GM12873 (cell line): ENCODE measurements around the gene CUBN.

Experiments
- TF ChIP-seq, protein P1 (sequence below): IDR thresholded peaks from 2 replicates; pipeline ENCODE4 v1.5.1; 2012; ENCODE audit warnings: low read depth, mild to moderate bottlenecking, moderate library complexity, low read length, control low read depth; ENCODE audit not compliant: insufficient read depth; ENCODE audit errors: missing control alignments

CUBN gene

DNA sequence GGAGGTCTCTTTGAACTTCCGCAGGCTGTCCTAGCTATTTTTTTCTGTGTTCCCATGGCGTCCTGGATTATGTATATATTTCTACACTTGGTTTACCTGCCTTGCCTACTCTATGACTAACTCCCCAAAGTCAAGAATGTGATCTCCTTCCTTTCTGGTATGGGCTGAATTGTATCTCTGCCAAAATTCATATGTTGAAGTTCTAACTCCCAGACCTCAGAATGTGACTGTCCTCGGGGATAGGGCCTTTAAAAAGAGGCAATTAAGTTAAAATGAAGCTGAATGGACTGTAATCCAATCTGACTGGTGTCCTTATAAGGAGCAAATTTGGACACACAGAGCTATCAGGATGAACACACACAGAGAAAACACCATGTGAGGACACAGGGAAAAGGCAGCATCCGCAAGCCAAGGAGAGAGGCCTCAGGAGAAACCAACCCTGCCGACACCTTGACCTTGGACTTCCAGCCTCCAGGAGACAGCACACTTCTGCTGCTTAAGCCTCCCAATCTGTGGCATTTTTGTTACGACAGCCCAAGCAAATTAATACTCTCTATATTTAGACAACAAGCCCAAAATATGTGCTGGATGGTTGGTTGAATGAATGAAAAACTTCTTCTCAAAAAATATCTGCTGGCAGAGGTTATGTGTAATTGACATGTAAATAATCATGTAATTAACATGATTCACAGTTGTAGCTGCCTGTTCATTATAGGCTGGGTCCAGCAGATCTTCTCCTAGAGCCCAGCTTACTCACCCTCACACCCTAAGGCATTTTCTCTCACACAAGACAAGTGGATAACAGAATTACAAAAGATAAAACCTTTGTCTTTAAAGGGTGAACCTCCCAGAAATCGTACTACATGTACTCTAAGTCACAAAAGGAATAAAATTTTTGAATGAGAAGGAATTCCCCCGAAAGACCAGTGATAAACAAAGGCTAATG, 123.7 kb downstream of the CUBN start:
- TF ChIP-seq, protein P1, sequence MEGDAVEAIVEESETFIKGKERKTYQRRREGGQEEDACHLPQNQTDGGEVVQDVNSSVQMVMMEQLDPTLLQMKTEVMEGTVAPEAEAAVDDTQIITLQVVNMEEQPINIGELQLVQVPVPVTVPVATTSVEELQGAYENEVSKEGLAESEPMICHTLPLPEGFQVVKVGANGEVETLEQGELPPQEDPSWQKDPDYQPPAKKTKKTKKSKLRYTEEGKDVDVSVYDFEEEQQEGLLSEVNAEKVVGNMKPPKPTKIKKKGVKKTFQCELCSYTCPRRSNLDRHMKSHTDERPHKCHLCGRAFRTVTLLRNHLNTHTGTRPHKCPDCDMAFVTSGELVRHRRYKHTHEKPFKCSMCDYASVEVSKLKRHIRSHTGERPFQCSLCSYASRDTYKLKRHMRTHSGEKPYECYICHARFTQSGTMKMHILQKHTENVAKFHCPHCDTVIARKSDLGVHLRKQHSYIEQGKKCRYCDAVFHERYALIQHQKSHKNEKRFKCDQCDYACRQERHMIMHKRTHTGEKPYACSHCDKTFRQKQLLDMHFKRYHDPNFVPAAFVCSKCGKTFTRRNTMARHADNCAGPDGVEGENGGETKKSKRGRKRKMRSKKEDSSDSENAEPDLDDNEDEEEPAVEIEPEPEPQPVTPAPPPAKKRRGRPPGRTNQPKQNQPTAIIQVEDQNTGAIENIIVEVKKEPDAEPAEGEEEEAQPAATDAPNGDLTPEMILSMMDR = no peak

DNA sequence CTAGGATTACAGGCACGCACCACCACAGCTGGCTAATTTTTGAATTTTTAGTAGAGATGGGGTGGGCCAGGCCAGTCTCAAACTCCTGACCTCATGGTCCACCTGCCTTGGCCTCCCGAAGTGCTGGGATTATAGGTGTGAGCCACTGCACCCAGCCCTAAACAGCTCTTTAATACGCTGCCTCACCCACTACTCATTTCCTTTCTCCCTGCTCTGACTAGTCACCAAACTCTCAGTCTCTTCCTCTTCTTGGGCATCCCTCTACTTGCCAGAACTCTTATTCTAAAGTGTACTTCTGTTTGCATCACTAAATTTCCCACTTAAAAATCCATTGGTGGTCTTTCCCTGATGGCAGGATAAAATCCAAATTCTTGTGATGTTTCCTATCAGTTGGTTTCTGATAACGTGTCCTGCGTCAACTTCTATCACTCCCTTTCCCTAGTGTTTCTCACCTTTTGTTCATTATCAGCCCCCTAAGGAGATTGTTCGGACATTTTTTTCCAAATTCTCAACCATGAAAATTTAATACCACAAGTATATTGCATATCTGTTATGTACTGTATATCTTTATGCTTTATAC, 124.7 kb downstream of the CUBN start:
- TF ChIP-seq, protein P1 = no peak

DNA sequence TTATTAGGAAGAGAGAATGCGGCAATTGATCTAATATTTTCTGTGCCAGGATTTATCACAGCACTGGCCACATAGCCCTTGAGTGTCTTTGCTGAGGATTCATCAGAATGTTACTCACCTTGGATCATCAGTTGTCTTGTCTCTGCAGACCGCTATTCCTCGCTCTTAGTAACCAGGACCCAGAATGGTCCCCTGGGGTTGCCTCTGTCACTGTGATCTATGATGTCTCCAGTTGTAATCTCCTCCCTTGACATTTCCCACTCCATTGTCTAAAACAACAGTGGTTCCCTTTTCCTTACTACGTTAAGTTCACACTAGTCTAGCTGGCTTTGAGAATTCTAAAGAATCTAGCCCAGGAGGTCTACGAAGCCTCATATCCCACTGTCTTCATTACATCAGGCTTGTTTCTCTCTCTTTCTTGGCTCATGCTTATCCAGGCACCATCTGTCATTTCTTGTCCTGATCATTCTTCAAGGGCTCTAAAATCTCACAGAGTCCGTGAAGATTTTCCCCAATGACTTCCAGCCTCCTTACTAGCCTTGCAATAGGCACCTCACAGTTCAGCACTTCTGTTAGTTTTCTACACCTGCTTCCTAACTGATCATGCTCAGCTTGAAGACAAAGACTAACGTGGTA, 125.8 kb downstream of the CUBN start:
- TF ChIP-seq, protein P1 = no peak

DNA sequence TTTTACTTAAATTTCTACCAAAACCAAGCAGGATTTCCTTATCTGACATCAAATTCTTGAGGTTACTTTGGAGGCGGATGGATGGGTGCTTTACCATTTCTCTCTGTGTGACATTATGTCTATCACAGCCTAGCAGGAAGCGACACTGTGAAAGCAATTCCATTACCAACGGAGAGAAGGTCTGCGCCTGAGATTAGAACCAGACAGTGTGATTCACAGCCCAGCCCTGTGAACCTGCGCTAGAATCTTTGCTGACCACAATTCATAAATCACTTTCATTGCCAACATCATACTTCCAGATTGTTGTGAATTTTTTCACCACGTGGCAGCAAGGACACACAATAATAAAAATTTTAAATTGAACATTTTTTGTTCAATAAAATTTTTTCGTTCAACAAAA, 126.5 kb downstream of the CUBN start:
- TF ChIP-seq, protein P1 = no peak

DNA sequence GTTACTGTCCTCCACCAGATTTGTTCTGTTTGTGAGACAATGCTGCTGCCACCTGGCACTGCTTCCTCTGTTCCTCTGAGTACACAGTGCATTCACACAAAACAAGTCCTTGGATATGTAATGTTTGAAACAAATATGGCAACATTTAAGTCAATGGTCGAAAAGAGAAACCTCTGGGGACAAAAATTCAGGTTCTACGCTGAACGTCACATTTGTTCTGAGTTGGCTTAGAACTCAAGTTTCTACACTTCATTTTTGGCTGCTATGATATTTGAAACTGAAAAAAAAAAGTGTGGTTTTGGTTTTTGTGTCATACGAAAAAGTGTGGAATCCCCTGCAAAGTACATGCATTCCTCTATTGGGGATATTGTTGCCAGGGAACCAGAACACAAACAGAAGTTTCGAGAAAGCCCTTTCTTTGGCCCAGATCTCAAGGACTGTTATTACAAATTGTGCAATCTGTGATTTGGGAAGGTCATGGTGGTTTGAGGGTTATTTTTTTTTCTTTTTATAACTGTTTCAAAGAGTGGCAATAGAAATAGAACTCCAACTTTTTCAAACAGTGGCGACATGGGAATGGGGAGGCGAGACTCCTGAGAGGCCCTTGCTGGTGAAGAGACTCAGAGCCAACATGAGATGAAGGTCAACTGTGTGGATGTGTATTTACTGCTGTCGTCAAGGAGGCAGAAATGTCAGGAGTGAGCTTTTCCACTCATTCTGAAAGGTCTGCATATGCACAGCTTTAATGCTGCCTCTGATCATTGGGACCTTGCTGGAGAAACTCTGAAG, 127.5 kb downstream of the CUBN start:
- TF ChIP-seq, protein P1 = no peak

DNA sequence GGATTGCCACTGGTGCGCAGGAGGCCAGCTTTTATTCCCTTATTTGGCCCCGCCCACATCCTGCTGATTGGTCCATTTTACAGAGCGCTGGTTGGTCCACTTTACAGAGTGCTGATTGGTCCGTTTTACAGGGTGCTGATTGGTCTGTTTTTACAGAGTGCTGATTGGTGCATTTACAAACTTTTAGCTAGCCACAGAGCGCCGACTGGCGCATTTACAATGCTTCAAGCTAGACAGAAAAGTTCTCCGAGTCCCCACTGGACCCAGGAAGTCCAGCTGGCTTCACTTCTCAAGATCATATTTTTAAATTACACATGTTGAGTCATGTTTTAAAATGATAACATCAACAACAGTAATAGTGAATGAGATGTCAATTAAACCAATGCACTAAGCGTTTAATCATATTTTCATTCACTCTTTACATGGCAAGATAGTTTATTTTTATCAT, 128.3 kb downstream of the CUBN start:
- TF ChIP-seq, protein P1 = no peak
